Measurements from ENCODE around the gene CRYBG3. TPM values are rescaled to one million over a fixed set of nuclear protein-coding genes. Genes with fewer than 3 reads are reported as not detected.

CRYBG3 gene
- polyA plus RNA-seq, 1 donor (not counting 4 experiments of a cell fraction or from before 2014, with no cell fraction given): 6.9 TPM

- TF ChIP-seq CTCF (optimal IDR thresholded peaks at IDR 0.05 in 1 of 3, IDR thresholded peaks at IDR 0.05 in 1 of 3, conservative IDR thresholded peaks at IDR 0.05 in 1 of 3; ENCODE audit: extremely low read depth in 1 of 3, insufficient read depth in 2 of 3, low read length in 3 of 3): no peak
- TF ChIP-seq EZH2 (IDR thresholded peaks at IDR 0.05; ENCODE audit: low read length): no peak
- H3K4me2 ChIP-seq (ENCODE audit: control insufficient read depth, extremely low read depth, insufficient read depth, low read depth, low read length): no peak overlapping the region
- peaks cover 9% of the 10 kb centered on the region for H3K4me1 ChIP-seq (ENCODE audit: control insufficient read depth, extremely low read depth, insufficient read depth, low read length)
- no peak overlapping the region for H3K9ac ChIP-seq (ENCODE audit: control insufficient read depth, extremely low read depth, insufficient read depth, low read length)
- H3K79me2 ChIP-seq (ENCODE audit: control insufficient read depth, insufficient read depth, low read length): no peaks in the 10 kb centered on the region
- no peaks in the 10 kb centered on the region for H3K9me3 ChIP-seq (ENCODE audit: control insufficient read depth, low read depth, low read length)
- dilution Hi-C loops (cut with MboI; ENCODE audit: extremely low pct_ligation_motif_present, low sequenced_read_pairs): no loop called here
- H3K9me1 ChIP-seq (ENCODE audit: control insufficient read depth, extremely low read depth, insufficient read depth, low read length): no peaks in the 10 kb centered on the region
- H3K27me3 ChIP-seq (ENCODE audit: control insufficient read depth, extremely low read depth, insufficient read depth, low read length): no peaks in the 10 kb centered on the region
- H2AFZ ChIP-seq (ENCODE audit: control insufficient read depth, low read length): no peak overlapping the region
- no peak overlapping the region for H3K27ac ChIP-seq (ENCODE audit: control insufficient read depth, insufficient read depth, low read length)
- H3K4me3 ChIP-seq (ENCODE audit: control insufficient read depth in 2 of 3, extremely low read depth in 1 of 3, insufficient read depth in 2 of 3, low read depth in 1 of 3, low read length in 3 of 3): no peak overlapping the region
- DNase-seq (ENCODE audit: low read depth, low spot score) (no peak), FAIRE-seq (no peak)
- H4K20me1 ChIP-seq (ENCODE audit: control insufficient read depth, extremely low read depth, insufficient read depth, low read length): no peaks in the 10 kb centered on the region
- H3K36me3 ChIP-seq (ENCODE audit: control insufficient read depth in 2 of 2, extremely low read depth in 1 of 2, insufficient read depth in 2 of 2, low read length in 2 of 2): no peaks in the 10 kb centered on the region
Measured at GRCh38 chr3:97884586-97885123, 62.8 kb downstream of the CRYBG3 start.

GRCh38 chr3:97885931-97886824 lies 64.4 kb downstream of the CRYBG3 start:
- H3K4me1 ChIP-seq (ENCODE audit: control insufficient read depth, extremely low read depth, insufficient read depth, low read length): peaks cover 9% of the 10 kb centered on the region
- no peaks in the 10 kb centered on the region for H3K9me3 ChIP-seq (ENCODE audit: control insufficient read depth, low read depth, low read length)
- no peaks in the 10 kb centered on the region for H3K9me1 ChIP-seq (ENCODE audit: control insufficient read depth, extremely low read depth, insufficient read depth, low read length)
- no peaks in the 10 kb centered on the region for H4K20me1 ChIP-seq (ENCODE audit: control insufficient read depth, extremely low read depth, insufficient read depth, low read length)
- H3K4me3 ChIP-seq (ENCODE audit: control insufficient read depth in 2 of 3, extremely low read depth in 1 of 3, insufficient read depth in 2 of 3, low read depth in 1 of 3, low read length in 3 of 3): no peak overlapping the region
- H3K4me2 ChIP-seq (ENCODE audit: control insufficient read depth, extremely low read depth, insufficient read depth, low read depth, low read length): no peak overlapping the region
- no peaks in the 10 kb centered on the region for H3K79me2 ChIP-seq (ENCODE audit: control insufficient read depth, insufficient read depth, low read length)
- H3K36me3 ChIP-seq (ENCODE audit: control insufficient read depth in 2 of 2, extremely low read depth in 1 of 2, insufficient read depth in 2 of 2, low read length in 2 of 2): no peaks in the 10 kb centered on the region
- no peak overlapping the region for H2AFZ ChIP-seq (ENCODE audit: control insufficient read depth, low read length)
- dilution Hi-C loops (cut with MboI; ENCODE audit: extremely low pct_ligation_motif_present, low sequenced_read_pairs): no loop called here
- H3K9ac ChIP-seq (ENCODE audit: control insufficient read depth, extremely low read depth, insufficient read depth, low read length): no peak overlapping the region
- FAIRE-seq (no peak), DNase-seq (ENCODE audit: low read depth, low spot score) (no peak)
- TF ChIP-seq EZH2 (IDR thresholded peaks at IDR 0.05; ENCODE audit: low read length): no peak
- TF ChIP-seq CTCF (optimal IDR thresholded peaks at IDR 0.05 in 1 of 3, IDR thresholded peaks at IDR 0.05 in 1 of 3, conservative IDR thresholded peaks at IDR 0.05 in 1 of 3; ENCODE audit: extremely low read depth in 1 of 3, insufficient read depth in 2 of 3, low read length in 3 of 3): no peak
- H3K27ac ChIP-seq (ENCODE audit: control insufficient read depth, insufficient read depth, low read length): no peak overlapping the region
- no peaks in the 10 kb centered on the region for H3K27me3 ChIP-seq (ENCODE audit: control insufficient read depth, extremely low read depth, insufficient read depth, low read length)
